HG03575 (cell line): ENCODE measurements around the gene CCDC6.

Experiments used
- ATAC-seq: cut with Tn5 transposase; IDR thresholded peaks from one replicate; pipeline ENCODE4 v1.9.1; 2021; ENCODE audit not compliant: unreplicated experiment, insufficient number of reproducible peaks, low FRiP score; ENCODE audit errors: extremely low read depth

CCDC6 gene

DNA sequence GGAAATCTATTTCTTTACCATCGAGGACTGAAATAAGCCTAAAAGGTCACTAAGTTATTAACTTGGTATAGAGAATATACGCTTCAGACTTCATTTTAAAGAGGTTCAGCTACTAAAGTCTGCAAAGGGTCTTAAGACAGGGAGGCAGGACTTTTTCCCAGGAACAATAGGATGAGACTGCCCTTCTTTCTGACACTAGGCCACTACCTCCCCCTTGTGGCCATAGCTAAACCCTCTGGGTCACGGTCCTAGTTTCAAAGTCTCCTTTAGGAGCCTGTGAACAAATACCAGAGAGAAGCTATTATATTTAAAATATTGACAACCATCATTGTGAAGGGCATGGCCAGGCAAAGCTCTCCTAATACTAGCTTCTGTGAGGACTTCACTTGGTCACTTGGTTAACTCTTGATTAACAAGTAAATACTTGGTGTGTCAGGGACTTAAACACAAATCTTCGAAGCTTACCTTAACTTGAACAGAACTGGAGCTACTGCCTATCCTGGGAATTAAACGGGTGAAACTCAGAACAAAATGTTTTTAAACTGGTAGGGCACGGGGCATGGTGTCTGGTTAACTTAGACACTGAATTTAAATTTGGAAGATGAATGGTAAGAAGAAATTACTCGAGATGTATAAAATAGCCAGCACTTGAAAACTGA, 75.6 kb downstream of the CCDC6 start:
- ATAC-seq, result no peak

- ATAC-seq, result peak; percentile 61
These were observed 76.8 kb downstream of the CCDC6 start for GRCh38 chr10:59829601-59830000.

- ATAC-seq, result no peak
These were observed 77.3 kb downstream of the CCDC6 start for GRCh38 chr10:59829024-59829423.

DNA sequence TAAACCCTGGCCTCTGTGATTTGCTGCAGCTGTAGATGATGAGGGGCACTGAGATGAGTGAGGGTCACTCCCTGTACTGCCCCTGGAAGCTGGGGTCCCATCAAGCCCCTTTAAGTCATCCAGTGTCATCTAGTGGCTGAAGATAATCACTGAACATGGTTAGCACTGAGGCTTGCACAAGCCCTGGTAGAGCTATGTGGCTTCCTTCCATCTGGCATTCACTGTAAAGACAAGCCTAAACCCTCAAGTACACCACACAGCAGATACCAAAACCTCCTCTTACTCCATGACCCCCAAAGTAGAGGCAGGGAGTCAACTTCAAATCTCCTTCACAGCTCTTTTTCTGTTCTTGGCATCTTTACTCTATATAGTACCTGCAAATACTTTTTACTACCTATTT, 80.4 kb downstream of the CCDC6 start:
- ATAC-seq, result no peak

DNA sequence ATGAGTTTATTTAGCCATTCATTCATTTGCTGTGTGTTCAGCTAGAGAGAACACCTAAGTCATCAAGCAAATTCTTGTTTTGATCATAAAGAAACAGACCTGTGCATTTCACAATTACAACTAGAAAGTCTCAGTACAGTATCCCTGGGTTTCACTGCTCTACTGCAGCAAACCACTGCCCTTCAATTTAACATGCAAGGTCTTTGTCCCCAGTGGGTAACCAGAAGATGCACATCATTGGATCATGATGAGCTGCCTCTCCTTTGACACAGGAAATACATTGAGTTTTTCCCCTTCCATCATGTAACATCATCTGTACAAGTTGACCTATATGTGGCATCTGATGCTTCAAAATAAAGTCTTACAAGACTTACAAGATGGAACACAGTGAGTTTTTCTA, 82.6 kb downstream of the CCDC6 start:
- no peak for ATAC-seq

GRCh38 chr10:59823111-59823510, 83.2 kb downstream of the CCDC6 start:
- no peak for ATAC-seq

DNA sequence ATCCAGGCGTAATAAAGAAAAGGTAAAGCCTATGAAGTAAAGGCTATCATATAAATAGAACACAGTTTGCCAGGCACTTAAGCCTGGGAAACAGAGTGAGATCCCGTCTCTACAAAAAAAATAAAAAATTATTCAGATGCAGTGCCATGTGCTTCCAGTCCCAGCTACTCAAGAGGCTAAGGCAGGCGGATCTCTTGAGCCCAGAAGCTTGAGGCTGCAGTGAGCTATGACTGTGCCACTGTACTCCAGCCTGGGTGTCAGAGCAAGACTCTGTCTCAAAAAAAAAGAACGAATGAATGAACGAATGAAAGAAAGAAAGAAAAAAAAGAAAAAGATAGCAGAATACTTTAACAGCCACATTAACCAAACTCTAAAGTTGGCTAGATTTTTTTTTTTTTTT, 85.9 kb downstream of the CCDC6 start:
- ATAC-seq, result no peak

GRCh38 chr10:59819683-59820082, 86.7 kb downstream of the CCDC6 start:
- no peak for ATAC-seq

- ATAC-seq, result no peak
These were observed 87.1 kb downstream of the CCDC6 start for GRCh38 chr10:59819265-59819664.

DNA sequence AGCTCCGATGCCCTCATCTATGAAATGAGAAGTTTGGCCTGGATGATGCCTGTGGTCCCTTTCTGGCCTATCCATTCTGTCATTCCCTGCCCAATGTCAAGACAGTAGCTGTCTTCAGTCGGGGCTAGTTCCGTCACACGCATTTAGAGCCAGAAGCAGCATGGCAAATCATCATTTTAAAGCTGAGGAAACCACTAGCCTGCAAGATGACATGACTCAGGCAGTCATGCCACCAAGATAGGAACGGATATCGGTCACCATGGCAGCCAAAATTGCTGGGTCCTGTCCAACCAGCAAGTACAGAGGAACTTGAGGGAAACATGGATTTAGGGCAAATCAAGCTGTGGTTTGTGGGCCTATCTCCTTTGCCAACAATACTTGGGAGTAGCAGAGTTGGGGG, 88.6 kb downstream of the CCDC6 start:
- ATAC-seq, result no peak

- ATAC-seq, result no peak
These were observed 91.5 kb downstream of the CCDC6 start for GRCh38 chr10:59814878-59815277.

DNA sequence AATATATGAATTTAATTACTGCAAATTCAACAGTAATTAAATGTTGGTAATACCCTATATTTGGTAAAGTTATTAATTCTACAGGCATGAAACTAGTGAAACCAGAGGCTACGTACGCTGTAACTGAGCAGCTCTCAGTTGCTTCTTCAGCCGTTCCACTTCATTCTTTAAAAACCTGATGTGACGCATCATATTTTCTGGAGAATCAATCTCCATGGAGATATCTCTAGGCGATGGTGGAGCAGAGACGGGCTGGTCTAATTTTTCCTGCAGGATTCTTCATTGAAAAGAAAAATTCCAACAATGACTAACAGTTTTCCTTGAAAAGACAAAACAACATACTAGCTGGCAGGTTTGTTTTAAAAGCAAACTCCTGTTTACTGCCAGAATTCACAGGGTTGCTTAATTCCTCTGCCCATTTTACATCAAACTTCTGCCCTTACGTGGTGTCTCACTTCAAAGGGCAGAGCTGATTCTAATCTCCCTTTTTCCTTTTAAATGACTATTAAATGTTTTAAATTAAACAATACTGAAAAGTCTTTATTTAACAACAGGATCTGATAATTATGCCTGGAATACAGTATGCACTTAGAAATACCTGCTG, 93.7 kb downstream of the CCDC6 start:
- ATAC-seq, result no peak

DNA sequence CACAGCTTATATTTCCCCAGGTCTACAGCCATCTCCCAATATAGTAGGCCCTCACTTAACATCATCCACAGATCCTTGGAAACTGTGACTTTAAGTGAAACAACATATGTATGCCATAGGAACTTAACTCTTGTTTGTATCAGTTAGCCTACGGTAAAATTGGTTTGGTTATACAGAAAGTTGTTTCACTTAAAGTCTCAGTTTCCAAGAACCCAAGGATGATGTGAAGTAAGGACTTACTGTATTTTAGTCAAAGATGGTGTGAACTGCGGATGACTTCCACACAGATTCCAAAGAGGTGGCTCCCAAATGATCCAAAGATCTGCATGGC, 96.7 kb downstream of the CCDC6 start:
- no peak for ATAC-seq

GRCh38 chr10:59808896-59809643, 97.3 kb downstream of the CCDC6 start:
- ATAC-seq, result peak; percentile 76

DNA sequence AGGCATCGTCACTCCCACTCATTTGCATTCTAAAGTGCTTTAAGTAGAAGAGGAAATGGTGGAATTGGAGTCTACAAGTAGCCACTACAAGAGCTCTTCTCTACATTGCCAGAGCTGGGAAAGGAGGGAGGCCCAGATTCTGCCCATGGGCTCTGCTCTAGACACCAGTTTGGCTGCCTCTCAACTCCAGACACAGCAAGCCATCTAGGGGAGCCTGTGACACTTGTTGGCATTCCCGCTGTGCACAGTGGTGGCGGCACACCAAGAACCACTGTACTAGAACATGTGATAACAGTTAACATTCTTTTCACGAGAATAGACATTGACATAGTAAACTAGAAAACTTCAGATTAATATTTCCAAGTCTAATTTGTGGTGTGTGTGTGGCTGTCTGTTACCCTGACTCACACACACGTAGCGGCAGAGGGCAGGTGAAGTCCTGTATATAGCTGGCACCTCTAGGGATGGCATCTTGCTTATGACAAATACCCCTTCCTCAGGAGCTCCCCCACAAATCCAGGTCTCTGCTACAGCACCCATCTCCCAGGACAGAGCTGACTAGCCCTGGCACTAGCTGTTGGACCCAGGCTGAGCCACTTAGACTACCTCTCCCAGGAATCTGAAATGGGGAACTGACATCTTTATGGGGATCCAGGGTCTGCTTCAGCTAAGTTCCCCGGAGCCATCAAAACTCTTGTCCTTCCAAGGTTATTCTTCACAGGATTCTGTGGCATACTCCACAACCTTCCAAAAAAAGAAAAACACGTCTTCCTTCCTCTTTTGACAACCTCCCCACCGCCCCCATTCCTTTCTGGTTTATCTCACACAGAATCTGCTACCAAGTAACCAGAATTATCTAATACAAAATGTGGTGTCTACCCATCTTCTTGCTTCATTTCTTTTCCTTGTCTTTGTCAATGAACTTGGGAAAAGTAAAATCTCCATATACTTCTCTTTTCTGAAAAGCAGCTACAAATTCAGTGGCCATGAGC, 98.4 kb downstream of the CCDC6 start:
- ATAC-seq, result no peak

DNA sequence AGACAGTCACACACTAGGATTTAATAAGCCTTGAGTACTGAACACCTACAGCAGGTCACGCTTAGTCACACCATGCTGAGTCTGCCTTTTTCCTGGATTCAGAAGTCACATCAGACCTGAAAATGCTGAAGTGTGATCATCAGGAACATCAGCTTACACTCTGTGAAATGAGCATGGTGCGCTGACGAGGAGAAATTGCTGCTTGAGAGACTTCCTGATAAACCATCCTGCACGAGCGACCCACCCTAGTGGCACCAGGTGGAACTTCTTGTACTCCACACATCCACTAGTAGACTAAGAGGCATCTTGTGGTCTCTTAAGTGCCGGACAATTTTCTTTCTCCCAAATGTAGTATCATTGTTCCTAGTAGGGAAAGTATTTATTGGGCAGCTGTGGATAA, 101.3 kb downstream of the CCDC6 start:
- ATAC-seq, result no peak

GRCh38 chr10:59804220-59804619, 102.1 kb downstream of the CCDC6 start:
- no peak for ATAC-seq

GRCh38 chr10:59803714-59804113, 102.6 kb downstream of the CCDC6 start:
- no peak for ATAC-seq

- ATAC-seq, result no peak
These were observed 105.2 kb downstream of the CCDC6 start for GRCh38 chr10:59801171-59801570.
